Aorta (tissue), 5 donors: Measurements from ENCODE around the gene FANCI. TPM values are rescaled to one million over a fixed set of nuclear protein-coding genes. Genes with fewer than 3 reads are reported as not detected.
A peak's percentile ranks its signal among the peaks of the same experiment; 100 is the strongest.

Experiments used
- ATAC-seq: fragments of 200-7000 bp; cut with Tn5 transposase; one replicate; pipeline ENCODE4 v1.9.1; 2022; ENCODE audit warnings: moderate library complexity; ENCODE audit not compliant: low FRiP score
- DNase-seq, 2 donors: peaks; one replicate each; pipeline ENCODE4 v3.0.0-alpha.2; 2020
- H3K27ac ChIP-seq, 2 donors: one replicate each; pipeline ENCODE4 v1.5.1; 2013; ENCODE audit warnings: low read length in 2 of 2, mild to moderate bottlenecking in 2 of 2, moderate library complexity in 2 of 2, control low read depth in 1 of 2, inconsistent platforms in 1 of 2, low read depth in 1 of 2
- H3K27me3 ChIP-seq, 2 donors: one replicate each; pipeline ENCODE4 v1.6.1; 2013; ENCODE audit warnings: control low read depth in 1 of 2, low read length in 1 of 2, mild to moderate bottlenecking in 1 of 2, moderate library complexity in 1 of 2; ENCODE audit not compliant: insufficient read depth in 2 of 2, control insufficient read depth in 1 of 2
- H3K36me3 ChIP-seq, 2 donors: one replicate each; pipeline ENCODE4 v1.6.1; 2013; ENCODE audit warnings: control low read depth in 1 of 2, low read length in 1 of 2, mild to moderate bottlenecking in 1 of 2; ENCODE audit not compliant: insufficient read depth in 2 of 2, control insufficient read depth in 1 of 2
- H3K4me1 ChIP-seq, 2 donors: one replicate each; pipeline ENCODE4 v1.6.1; 2013; ENCODE audit warnings: low read length in 2 of 2, control low read depth in 1 of 2, mild to moderate bottlenecking in 1 of 2, moderate library complexity in 1 of 2; ENCODE audit not compliant: insufficient read depth in 2 of 2, control insufficient read depth in 1 of 2
- H3K4me3 ChIP-seq, 2 donors: one replicate each; pipeline ENCODE4 v1.5.1; 2013; ENCODE audit warnings: low read length in 2 of 2, control low read depth in 1 of 2, mild to moderate bottlenecking in 1 of 2
- H3K9me3 ChIP-seq: one replicate; pipeline ENCODE4 v1.6.1; 2013; ENCODE audit warnings: mild to moderate bottlenecking, low read length; ENCODE audit not compliant: control insufficient read depth
- WGBS, 2 donors: extraction: QIAGEN DNeasy Blood & Tissue Kit; methylation state at CpG; one replicate each; pipeline ENCODE4 v1.1.7; 2013; 5-methylcytosine and 5-hydroxymethylcytosine counted together
- intact Hi-C, 2 donors: fragments of 100-400 bp; cut with DNase I; formaldehyde crosslinking; loops; one replicate each; pipeline versions ENCODE4 v1.14.2 to v1.15.0; 2022
- polyA plus RNA-seq, 2 donors: library from polyadenylated mRNA; stranded (reverse); fragments of 200-250 nt; gene quantifications; one replicate each; pipeline ENCODE4 v1.2.3, GENCODE V29; 2013
- total RNA-seq, 2 donors: library from RNA; stranded (reverse); fragmentation: NEBNext Ultra II Directional; extraction: Animal tissue kit (Norgen Biotek cat#: 25700); gene quantifications; one replicate each; pipeline ENCODE4 v1.2.1, GENCODE V29; 2021
- donor health status: healthy with polysubstance abuse.
- donor health status: Bipolar disorder and iron deficiency.
- donor health status: DM: no; HTN: no; CAD: no.
- donor health status: DM: no; HTN: no; CAD: no.
- donor health status: DM: yes; HTN: yes; CAD: no.

The FANCI gene
- total and polyA plus RNA-seq, 4 donors: 1.3 to 9.1 (median 5.0) TPM

DNA sequence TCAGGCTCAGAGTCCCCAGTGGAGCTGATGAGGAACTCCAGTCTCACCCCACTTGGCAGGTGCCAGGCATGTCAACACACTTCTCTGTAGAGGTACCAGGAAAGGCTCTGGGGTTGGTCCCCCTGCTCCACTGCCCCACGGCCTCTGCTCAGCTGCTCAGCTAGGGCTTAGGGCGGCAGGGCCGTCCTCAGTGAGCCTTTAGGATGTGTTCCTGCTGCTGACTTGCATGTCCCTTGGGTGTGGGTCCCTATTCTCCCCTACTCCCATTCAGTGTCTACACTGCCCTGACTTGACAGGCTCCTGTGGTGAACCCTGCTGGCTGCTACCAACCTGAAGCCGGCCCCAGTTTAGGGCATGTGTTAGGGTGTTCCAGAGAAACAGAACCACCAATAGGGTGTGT lies 108.7 kb downstream of the FANCI start:
- Histone ChIP-seq H3K4me3 (no peak overlapping the region), H3K9me3 (no peaks in the 10 kb centered on the region), H3K36me3 (no peaks in the 10 kb centered on the region), H3K4me1 (no peaks in the 10 kb centered on the region), H3K27me3 (peaks cover 0 to 3% of the 10 kb centered on the region in 2 donors), H3K27ac (no peak overlapping the region)
- DNase-seq (peak in 1 of 2 donors; percentile 42), ATAC-seq (no peak)
- intact Hi-C loops: loop anchor here in 1 of 2 donors (10.0 kb wide), 1 partner anchor 202 kb away; no protein-coding TSS in a partner anchor
- WGBS, 2 donors: 62 to 72% methylated on average over 4 of the region's 4 CpGs

DNA sequence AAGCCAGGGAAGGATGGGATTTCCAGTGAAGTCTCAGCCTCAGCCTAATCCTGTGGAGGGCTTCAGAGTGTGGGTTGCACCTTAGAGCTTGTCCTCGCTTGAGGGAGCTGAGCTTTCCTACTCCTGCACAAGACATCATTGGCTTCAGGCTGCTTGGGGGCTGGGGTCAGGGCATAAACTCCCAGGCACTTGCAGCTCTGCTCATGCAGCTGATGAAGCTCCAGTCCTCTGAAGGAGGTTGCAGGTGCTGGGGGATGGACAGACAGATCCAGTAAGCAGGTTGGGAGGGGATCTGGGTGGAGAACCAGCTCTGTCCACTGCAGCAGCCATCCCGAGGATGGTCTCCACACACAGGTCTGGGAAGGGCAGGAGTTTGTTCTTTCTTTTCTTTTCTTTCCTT lies 110.2 kb downstream of the FANCI start:
- H3K9me3 ChIP-seq: no peaks in the 10 kb centered on the region
- no peak overlapping the region for H3K27ac ChIP-seq
- peaks cover 0 to 3% of the 10 kb centered on the region in 2 donors for H3K27me3 ChIP-seq
- 71 to 72% methylated on average over 2 of the region's 2 CpGs for WGBS, 2 donors
- intact Hi-C loops: loop anchor here in 1 of 2 donors (10.0 kb wide), 1 partner anchor 201 kb away; no protein-coding TSS in a partner anchor
- DNase-seq (peak in 1 of 2 donors; percentile 15), ATAC-seq (no peak)
- no peaks in the 10 kb centered on the region for H3K4me1 ChIP-seq
- H3K4me3 ChIP-seq: no peak overlapping the region
- no peaks in the 10 kb centered on the region for H3K36me3 ChIP-seq

DNA sequence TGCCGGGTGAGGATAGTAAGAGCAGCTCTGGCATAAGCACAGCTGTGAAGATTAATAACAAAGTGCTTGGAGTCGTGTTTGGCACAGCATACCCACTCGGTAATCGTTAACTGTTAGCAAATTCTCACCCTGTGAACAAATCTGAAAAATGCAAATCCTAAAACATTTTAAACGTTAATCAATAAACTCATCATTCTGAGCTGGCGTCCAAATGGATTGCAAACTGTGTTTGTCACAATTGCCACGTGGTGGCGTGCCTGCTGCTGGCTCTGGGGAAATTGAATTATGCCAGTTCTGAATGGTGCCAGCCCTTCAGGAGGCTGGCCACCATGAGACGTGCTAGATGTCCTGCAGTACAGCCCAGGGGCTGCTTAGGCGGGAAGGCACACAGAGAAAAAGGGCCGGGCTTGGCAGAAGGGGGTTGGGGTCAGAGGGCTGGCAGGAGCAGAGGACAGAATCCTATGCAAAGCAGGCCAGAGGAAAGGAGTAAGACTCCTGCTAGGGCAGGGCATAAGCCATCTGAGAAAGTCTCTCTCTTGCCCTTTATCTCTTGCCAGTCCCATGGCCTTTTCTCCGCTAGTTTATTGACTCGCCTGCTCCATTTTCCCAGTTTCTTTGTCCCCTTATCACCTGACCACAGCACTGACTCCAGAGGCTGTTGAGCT lies 113.0 kb downstream of the FANCI start:
- peaks cover 0 to 3% of the 10 kb centered on the region in 2 donors for H3K27me3 ChIP-seq

DNA sequence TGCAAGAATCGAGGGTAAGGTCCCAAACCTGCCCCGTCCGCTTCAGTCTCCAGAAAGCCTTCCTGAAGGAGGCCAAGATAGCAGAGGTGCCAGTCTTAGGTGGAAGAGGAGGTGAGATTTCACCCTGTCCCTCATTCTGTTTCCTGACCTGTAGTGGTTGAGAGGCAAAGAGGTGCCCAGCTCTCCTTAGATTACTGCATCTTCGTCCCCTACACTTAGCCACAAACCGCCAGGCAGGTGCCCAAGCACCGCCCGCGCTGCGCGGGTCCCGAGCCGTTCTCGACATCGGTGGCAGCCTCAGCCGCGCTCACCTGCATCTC lies 114.6 kb downstream of the FANCI start:
- DNase-seq: no peak
- H3K4me1 ChIP-seq: no peaks in the 10 kb centered on the region
- no peaks in the 10 kb centered on the region for H3K9me3 ChIP-seq
- H3K27me3 ChIP-seq: peaks cover 0 to 3% of the 10 kb centered on the region in 2 donors
- no peaks in the 10 kb centered on the region for H3K36me3 ChIP-seq
- ATAC-seq: peak; percentile 4
- no peak overlapping the region for H3K4me3 ChIP-seq
- WGBS, 2 donors: 4 to 5% methylated on average over 16 of the region's 16 CpGs
- intact Hi-C loops: loop anchor here (1.0 to 10.0 kb wide), 3 partner anchors 72 to 196 kb away; no protein-coding TSS in a partner anchor
- H3K27ac ChIP-seq: no peak overlapping the region

More for the DNA sequence above, 113.0 kb downstream of the FANCI start:
- Histone ChIP-seq H3K36me3 (no peaks in the 10 kb centered on the region), H3K27ac (no peak overlapping the region), H3K9me3 (no peaks in the 10 kb centered on the region), H3K4me3 (no peak overlapping the region), H3K4me1 (no peaks in the 10 kb centered on the region)
- ATAC-seq (no peak), DNase-seq (peak in 1 of 2 donors; percentile 35)
- WGBS, 2 donors: 30 to 35% methylated on average over 13 of the region's 13 CpGs
- intact Hi-C loops: loop anchor here in 1 of 2 donors (10.0 kb wide), 1 partner anchor 198 kb away; no protein-coding TSS in a partner anchor

DNA sequence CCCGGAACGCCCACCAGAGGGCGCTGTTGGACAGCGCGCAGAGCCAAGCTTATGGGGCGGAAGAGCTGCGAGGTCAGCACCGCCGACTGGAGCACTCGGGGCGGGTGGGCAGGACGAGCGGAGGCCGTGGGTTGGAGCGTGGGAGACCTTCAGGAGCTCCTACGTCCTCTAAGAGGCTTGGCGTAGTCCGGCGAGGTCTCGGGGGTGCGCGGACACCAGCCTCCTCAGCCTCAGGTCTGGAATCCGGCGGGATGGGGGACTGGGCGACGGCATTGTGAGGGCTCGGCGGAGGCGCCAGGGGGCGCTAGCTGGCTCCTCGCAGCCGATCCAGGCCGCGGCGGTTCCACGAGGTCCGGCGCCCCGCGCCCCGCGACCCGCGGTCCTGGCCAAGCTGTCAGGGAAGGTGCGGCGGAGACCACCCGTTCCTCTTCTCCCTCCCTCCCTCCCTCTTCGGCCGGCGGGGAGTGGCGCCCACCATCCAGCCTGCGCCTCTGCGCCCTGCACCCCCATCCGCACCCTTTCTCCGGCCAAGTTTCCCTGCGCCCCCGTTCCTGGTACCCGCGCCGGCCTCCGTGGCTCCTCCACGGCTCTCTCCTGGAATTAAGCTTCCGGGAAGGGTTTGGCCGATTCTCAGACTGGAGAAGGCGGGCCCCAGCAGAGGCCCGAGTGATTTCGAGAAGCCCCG lies 115.1 kb downstream of the FANCI start:
- Histone ChIP-seq H3K4me1 (no peaks in the 10 kb centered on the region), H3K9me3 (no peaks in the 10 kb centered on the region), H3K36me3 (no peaks in the 10 kb centered on the region), H3K27ac (no peak overlapping the region), H3K4me3 (no peak overlapping the region), H3K27me3 (peaks cover 0 to 3% of the 10 kb centered on the region in 2 donors)
- DNase-seq (peak; percentile 83 to 93), ATAC-seq (peak; percentile 94)
- WGBS, 2 donors: 1 to 2% methylated on average over 49 to 68 of the region's 68 CpGs
- intact Hi-C loops: loop anchor here (1.0 to 10.0 kb wide), 3 partner anchors 71 to 196 kb away; no protein-coding TSS in a partner anchor

DNA sequence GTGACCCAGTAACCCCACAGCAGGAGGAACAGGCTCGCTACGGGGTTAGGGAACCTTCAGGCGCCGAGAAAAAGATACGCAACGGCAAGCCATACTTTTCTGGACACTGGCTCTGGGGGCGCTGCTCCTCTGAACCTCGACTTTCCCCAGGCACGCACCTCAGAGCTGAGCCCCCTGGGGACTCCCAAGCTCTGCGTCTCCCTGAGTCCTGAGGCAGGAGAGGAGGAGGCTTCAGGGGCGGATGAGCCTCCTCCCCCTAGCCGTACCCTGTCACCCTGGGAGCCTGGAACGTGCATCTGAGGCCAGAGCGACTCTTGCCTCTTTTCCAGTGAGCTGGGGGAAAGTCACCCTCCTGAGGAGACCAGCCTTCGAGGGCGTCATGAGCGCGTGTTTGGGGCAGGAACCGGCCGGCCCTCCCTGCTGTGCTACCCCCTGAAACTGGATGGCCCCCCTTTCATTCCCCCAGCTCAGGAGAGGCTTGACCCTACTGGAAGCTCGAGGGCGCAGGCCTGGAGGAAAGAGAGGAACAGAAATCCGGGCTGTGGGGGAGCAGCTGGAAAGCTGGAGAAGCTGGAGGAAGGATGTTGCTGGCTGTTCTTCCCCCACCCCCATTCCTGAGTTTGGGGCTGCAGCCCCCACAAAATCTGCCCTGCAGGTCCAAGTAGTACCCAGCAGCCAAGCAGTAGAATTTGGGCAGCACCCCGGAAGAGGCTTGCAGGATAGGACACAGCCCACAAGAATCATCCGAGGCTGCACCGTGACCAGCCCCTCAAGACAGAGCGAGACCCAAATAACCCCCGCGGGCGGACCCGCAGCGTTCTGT lies 115.9 kb downstream of the FANCI start:
- Histone ChIP-seq H3K4me1 (no peaks in the 10 kb centered on the region), H3K27ac (no peak overlapping the region), H3K9me3 (no peaks in the 10 kb centered on the region), H3K27me3 (peaks cover 0 to 3% of the 10 kb centered on the region in 2 donors), H3K4me3 (no peak overlapping the region), H3K36me3 (no peaks in the 10 kb centered on the region)
- intact Hi-C loops: loop anchor here (2.0 to 10.0 kb wide), 2 partner anchors 71 to 195 kb away; no protein-coding TSS in a partner anchor
- DNase-seq: peak in 1 of 2 donors; percentile 67
- no peak for ATAC-seq
- WGBS, 2 donors: 7 to 11% methylated on average over 32 of the region's 32 CpGs

DNA sequence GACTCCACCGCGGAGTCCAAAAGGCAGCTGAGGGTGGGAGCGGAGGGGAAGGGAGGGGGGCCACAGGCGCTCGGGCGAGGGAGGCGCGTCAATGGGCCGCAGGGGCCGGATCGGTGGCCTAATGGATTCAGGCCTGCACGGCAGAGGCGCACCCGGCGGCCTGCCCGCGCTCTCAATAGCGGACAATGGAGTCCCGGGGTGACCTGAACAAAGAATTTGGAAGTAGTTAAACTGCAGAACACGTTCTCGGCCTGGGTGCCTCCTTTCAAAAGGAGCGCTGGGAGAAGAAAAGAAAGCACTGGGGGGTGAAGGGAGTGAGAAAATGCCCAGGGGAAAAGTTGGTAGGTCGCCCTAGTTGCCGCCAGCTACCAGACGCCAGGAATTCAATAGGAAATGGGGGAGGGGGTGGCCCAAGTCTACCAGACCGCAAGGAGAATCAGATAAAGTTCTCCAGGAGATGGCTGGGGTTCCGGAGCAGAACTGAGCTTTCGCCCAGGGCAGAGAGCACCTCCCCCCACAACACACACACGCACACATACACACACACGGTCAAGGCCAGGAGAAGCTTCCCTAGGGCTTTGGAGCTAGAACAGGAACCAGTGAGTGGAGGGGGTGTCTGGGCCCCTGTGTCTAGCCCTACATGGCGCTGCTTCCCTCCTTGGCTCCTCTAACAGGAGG lies 116.7 kb downstream of the FANCI start:
- H3K9me3 ChIP-seq: no peaks in the 10 kb centered on the region
- H3K27me3 ChIP-seq: peaks cover 0 to 3% of the 10 kb centered on the region in 2 donors
- no peak overlapping the region for H3K27ac ChIP-seq
- 4% methylated on average over 31 of the region's 31 CpGs for WGBS, 2 donors
- no peaks in the 10 kb centered on the region for H3K4me1 ChIP-seq
- H3K36me3 ChIP-seq: no peaks in the 10 kb centered on the region
- ATAC-seq: no peak
- DNase-seq: no peak
- no peak overlapping the region for H3K4me3 ChIP-seq
- intact Hi-C loops: no loop called here
